Fibroblast of lung (primary cell): Measurements from ENCODE around the gene LRRC37A.
"Not testable (repeated sequence)": the region's sequence is repeated elsewhere in the genome, so short reads cannot be mapped to it uniquely, and the experiment has no call there.

Experiments
- EZH2 ChIP-seq: IDR thresholded peaks from 2 replicates; pipeline ENCODE4 v1.5.1; 2012; ENCODE audit warnings: low read length, control low read depth, mild to moderate bottlenecking; ENCODE audit errors: missing control alignments
- TF ChIP-seq, protein P1 (sequence below), 2 donors: IDR thresholded peaks in 1 of 2; conservative IDR thresholded peaks in 1 of 2; 1 replicate in 1 of 2; 2 replicates in 1 of 2; pipeline ENCODE4 v1.5.1; 2011 to 2012; ENCODE audit warnings: low read length in 2 of 2, control low read depth in 1 of 2, inconsistent platforms in 1 of 2, low read depth in 1 of 2, mild to moderate bottlenecking in 1 of 2

DNA sequence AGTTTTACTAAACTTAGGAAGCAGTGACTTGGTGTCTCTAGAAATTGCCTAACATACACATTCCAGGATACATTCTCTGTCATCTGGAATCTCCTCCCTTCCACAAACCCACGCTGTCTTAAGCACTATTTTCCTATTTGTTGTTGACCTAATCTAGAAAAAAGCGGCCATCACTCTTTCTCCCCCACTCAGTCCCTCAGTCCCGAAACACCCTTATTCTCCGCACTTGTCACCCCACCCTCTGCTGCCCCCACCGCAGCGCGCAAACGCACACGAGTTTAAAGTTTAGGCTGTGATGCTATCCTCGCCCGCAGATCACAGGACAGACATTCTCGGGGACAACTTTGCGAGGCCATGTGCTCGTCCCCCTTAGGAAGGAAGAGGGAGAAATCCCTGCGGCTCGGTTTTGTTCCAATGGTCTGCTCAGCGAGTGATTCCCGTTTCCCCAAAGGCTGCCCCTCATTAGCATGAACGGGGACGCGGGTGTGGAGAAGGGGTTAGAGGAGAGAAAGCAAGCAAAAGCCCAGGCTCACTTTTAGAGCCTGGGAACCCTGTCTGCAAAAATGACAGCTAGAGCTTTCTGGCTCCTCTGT, 28.8 kb upstream of the LRRC37A start:
- TF ChIP-seq, protein P1, sequence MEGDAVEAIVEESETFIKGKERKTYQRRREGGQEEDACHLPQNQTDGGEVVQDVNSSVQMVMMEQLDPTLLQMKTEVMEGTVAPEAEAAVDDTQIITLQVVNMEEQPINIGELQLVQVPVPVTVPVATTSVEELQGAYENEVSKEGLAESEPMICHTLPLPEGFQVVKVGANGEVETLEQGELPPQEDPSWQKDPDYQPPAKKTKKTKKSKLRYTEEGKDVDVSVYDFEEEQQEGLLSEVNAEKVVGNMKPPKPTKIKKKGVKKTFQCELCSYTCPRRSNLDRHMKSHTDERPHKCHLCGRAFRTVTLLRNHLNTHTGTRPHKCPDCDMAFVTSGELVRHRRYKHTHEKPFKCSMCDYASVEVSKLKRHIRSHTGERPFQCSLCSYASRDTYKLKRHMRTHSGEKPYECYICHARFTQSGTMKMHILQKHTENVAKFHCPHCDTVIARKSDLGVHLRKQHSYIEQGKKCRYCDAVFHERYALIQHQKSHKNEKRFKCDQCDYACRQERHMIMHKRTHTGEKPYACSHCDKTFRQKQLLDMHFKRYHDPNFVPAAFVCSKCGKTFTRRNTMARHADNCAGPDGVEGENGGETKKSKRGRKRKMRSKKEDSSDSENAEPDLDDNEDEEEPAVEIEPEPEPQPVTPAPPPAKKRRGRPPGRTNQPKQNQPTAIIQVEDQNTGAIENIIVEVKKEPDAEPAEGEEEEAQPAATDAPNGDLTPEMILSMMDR (conservative IDR thresholded peaks at IDR 0.05 in 1 of 2, IDR thresholded peaks at IDR 0.05 in 1 of 2; ENCODE audit: low read depth in 1 of 2, low read length in 2 of 2), result peak in 1 of 2 donors; percentile 10
- not testable (repeated sequence) for TF ChIP-seq EZH2
